ENCODE results near the gene CDX2. TPM values are rescaled to one million over a fixed set of nuclear protein-coding genes. Genes with fewer than 3 reads are reported as not detected.

CDX2 gene
- total RNA-seq, 1 donor from 2014 or later, result 1.1 TPM

DNA sequence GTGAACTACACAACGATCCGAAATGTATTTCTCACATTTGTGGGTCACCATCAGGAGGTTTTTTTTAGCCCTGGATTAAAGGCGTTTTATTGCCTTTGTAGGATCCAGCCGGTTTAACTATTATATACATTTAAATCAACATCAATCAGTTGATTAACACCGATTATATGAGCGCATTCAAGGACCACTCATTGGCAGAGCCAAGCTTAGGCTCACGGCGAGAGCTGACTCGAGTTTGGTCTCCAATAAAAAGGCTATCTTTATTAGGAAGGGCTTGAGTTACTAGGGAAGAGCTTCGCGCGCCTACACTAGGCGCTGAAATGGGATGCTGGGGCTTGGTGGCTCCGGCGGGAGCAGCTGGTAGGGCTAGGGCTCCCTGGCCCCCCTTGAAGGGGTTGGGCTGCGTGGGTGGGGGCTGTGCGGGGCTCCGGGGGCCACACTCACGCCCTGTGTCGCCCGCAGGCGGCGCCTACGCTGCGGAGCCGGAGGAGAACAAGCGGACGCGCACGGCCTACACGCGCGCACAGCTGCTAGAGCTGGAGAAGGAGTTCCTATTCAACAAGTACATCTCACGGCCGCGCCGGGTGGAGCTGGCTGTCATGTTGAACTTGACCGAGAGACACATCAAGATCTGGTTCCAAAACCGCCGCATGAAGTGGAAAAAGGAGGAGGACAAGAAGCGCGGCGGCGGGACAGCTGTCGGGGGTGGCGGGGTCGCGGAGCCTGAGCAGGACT, 45.2 kb downstream of the CDX2 start:
- peaks cover 45% of the 10 kb centered on the region for H3K27me3 Mint-ChIP-seq (ENCODE audit: unreplicated experiment)
- H3K4me3 Mint-ChIP-seq (ENCODE audit: unreplicated experiment), result peak overlapping the region; percentile 76
- TF ChIP-seq, protein P1, sequence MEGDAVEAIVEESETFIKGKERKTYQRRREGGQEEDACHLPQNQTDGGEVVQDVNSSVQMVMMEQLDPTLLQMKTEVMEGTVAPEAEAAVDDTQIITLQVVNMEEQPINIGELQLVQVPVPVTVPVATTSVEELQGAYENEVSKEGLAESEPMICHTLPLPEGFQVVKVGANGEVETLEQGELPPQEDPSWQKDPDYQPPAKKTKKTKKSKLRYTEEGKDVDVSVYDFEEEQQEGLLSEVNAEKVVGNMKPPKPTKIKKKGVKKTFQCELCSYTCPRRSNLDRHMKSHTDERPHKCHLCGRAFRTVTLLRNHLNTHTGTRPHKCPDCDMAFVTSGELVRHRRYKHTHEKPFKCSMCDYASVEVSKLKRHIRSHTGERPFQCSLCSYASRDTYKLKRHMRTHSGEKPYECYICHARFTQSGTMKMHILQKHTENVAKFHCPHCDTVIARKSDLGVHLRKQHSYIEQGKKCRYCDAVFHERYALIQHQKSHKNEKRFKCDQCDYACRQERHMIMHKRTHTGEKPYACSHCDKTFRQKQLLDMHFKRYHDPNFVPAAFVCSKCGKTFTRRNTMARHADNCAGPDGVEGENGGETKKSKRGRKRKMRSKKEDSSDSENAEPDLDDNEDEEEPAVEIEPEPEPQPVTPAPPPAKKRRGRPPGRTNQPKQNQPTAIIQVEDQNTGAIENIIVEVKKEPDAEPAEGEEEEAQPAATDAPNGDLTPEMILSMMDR (IDR thresholded peaks at IDR 0.05; ENCODE audit: partially characterized antibody, unreplicated experiment), result no peak
- H3K9me3 Mint-ChIP-seq (ENCODE audit: unreplicated experiment), result peaks cover 14% of the 10 kb centered on the region
- peaks cover 2% of the 10 kb centered on the region for H3K4me1 Mint-ChIP-seq (ENCODE audit: low read depth, unreplicated experiment)
- peak; percentile 54 for DNase-seq
- H3K36me3 Mint-ChIP-seq (ENCODE audit: unreplicated experiment), result no peaks in the 10 kb centered on the region
- no peak overlapping the region for H3K27ac Mint-ChIP-seq (ENCODE audit: unreplicated experiment)

DNA sequence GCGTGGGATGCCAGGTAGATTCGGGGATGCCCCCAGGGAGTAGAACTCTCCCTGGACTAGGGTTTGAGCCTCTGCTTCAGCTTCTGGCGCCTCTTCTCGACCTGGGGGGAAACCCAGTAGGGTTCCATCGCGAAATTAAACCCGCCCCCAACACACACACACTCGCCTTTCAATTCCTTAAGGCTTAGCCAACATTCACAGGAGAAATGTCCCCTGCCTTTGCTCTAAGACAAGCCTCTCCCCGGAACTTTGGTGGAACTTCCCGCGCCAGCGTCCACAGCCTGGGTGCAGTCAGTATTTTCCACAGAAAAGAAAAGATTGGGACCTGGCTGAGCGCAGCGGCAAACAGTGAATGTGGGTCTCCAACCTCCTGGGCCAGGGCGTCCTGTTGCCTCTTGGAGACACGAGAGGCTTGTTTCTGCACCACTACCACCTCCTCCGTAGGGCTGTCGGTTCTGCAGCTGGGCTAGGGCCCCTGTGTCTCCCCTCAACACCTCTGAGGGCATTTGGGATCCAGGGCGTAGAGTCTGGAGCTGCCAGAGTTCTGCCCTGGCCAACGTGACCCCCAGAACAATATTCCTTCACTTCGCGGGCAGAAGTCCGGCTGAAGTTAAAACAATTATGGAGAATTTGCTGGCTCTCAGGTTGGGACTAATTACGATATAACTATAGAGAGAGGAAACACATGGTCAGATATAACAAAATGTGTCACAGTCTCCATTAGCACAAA, 46.1 kb downstream of the CDX2 start:
- no peaks in the 10 kb centered on the region for H3K36me3 Mint-ChIP-seq (ENCODE audit: unreplicated experiment)
- TF ChIP-seq, protein P1 (IDR thresholded peaks at IDR 0.05; ENCODE audit: partially characterized antibody, unreplicated experiment), result no peak
- peaks cover 2% of the 10 kb centered on the region for H3K4me1 Mint-ChIP-seq (ENCODE audit: low read depth, unreplicated experiment)
- no peak overlapping the region for H3K27ac Mint-ChIP-seq (ENCODE audit: unreplicated experiment)
- H3K9me3 Mint-ChIP-seq (ENCODE audit: unreplicated experiment), result peaks cover 18% of the 10 kb centered on the region
- no peak for DNase-seq
- peaks cover 47% of the 10 kb centered on the region for H3K27me3 Mint-ChIP-seq (ENCODE audit: unreplicated experiment)
- H3K4me3 Mint-ChIP-seq (ENCODE audit: unreplicated experiment), result no peak overlapping the region

DNA sequence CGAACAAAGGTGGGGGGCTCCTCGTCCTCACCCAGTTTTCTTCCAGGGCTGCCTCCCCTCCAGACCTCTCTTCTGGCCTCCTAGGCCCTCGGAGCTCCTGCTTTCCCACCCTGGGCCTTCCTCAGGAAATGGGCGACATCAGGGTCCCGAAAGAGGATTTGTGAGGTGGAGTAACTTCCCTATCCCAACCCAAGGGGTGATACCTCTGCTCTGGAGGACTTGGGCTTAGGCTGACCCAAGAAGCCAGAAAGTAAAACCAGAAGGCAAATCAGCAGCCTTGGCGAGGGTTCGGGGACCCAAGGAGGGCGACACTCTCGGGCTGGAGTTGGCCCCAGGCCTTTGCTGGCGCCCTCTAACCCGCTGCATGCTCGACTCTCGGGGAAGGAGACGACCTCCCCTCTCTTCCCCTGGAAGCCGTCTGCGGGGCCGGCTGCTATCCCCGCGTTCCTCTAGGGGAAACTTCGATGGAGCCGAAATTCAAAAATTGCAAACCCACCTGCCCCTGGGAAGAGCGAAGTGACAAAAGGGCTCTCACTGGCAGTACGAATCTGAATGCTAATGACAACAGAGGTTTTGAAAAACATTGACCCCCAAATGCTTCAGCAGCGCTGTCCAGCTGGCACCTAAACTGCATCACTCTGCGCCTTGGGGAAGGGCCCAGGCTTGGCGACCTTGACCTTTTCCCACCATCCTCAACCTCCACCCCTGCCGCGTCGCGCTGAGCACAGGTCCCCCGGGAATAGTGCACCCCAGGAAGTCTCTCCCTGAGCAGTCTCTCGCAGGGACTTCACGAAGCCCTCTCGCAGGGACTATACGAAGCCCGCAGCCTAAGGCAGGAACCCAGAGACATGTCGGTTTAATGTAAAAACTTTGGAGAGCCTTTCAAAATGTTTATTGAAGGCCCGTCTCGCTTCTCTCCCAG, 46.9 kb downstream of the CDX2 start:
- Mint-ChIP-seq H3K36me3 (ENCODE audit: unreplicated experiment) (no peaks in the 10 kb centered on the region), H3K27ac (ENCODE audit: unreplicated experiment) (no peak overlapping the region), H3K4me3 (ENCODE audit: unreplicated experiment) (no peak overlapping the region), H3K27me3 (ENCODE audit: unreplicated experiment) (peaks cover 53% of the 10 kb centered on the region), H3K9me3 (ENCODE audit: unreplicated experiment) (peaks cover 19% of the 10 kb centered on the region), H3K4me1 (ENCODE audit: low read depth, unreplicated experiment) (peaks cover 2% of the 10 kb centered on the region)
- DNase-seq, result no peak
- TF ChIP-seq, protein P1 (IDR thresholded peaks at IDR 0.05; ENCODE audit: partially characterized antibody, unreplicated experiment), result no peak

DNA sequence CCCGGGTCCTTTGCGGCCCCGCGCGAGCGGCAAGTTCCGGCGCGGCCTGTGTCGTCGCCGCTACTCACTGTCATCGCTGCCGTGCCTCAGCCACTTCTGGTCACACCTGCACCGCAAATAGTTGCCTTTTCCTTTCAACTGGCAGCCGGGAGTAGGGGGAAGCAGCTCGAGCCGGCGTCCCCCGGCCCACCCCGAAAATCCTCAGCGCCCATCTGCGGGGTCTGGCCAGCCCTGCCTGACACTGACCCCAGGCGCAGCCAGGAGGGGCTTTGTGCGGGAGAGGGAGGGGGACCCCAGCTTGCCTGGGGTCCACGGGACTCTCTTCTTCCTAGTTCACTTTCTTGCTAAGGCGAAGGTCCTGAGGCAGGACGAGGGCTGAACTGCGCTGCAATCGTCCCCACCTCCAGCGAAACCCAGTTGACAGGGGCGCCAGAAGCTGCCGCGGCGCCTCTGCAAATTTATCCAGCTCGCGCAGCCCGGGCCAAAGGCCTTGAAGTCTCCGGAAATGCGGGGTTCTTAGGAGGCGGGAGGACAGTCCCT, 47.6 kb downstream of the CDX2 start:
- H3K9me3 Mint-ChIP-seq (ENCODE audit: unreplicated experiment), result peaks cover 19% of the 10 kb centered on the region
- no peak overlapping the region for H3K4me3 Mint-ChIP-seq (ENCODE audit: unreplicated experiment)
- peaks cover 4% of the 10 kb centered on the region for H3K4me1 Mint-ChIP-seq (ENCODE audit: low read depth, unreplicated experiment)
- TF ChIP-seq, protein P1 (IDR thresholded peaks at IDR 0.05; ENCODE audit: partially characterized antibody, unreplicated experiment), result no peak
- H3K36me3 Mint-ChIP-seq (ENCODE audit: unreplicated experiment), result no peaks in the 10 kb centered on the region
- peak; percentile 26 for DNase-seq
- peaks cover 49% of the 10 kb centered on the region for H3K27me3 Mint-ChIP-seq (ENCODE audit: unreplicated experiment)
- no peak overlapping the region for H3K27ac Mint-ChIP-seq (ENCODE audit: unreplicated experiment)

All from glutamatergic neuron (in vitro differentiated cells).